Left kidney (tissue), 2 donors: ENCODE measurements around the gene COL28A1. TPM values are rescaled to one million over a fixed set of nuclear protein-coding genes. Genes with fewer than 3 reads are reported as not detected.

Source experiments
- DNase-seq: peaks from one replicate; pipeline ENCODE4 v3.0.0-alpha.2; 2013
- polyA plus RNA-seq: library from polyadenylated mRNA; unstranded; fragments of 120-200 nt; gene quantifications from one replicate; pipeline ENCODE4 v1.2.1, GENCODE V29; 2013; ENCODE audit not compliant: insufficient read length

COL28A1 gene
- polyA plus RNA-seq, 1 donor = 11.9 TPM

DNA sequence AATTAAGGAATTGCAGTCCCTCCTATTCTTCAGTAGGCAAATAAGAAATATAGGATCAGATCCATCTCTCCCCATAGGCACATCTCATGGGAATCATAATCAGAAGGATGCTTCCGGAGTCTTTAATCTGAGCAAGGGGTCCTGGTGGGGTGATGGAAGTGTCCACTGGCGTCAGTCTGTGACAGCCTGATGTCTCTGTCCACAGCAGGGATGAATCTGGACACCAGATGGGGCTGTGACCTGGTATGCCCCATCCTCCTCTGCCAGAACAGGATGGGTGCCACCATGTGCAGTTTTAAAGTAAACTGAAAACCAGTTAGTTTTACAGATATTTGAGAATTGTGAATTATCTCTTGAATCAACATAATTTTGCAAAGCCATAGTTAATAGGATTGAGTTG lies 204.7 kb downstream of the COL28A1 start:
- DNase-seq = no peak

DNA sequence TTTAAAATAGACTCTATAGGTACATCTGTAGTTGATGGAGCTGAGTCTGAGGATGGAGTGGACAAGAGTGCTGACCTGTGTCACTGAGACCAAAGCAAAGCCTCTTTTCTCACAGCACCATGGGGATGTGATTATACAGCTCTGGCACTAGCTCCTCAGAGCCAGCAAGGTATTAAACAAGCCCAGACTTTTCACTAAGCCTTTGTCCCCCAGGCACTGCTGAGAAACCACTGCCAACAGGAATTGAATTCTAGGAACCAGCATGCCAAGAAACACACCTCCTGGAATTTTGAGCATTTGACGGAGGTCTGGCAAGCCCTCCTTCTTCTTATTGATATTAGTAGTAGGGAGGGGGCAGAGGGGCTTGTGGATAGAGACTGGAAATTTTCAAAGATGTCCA lies 206.3 kb downstream of the COL28A1 start:
- DNase-seq = no peak

DNA sequence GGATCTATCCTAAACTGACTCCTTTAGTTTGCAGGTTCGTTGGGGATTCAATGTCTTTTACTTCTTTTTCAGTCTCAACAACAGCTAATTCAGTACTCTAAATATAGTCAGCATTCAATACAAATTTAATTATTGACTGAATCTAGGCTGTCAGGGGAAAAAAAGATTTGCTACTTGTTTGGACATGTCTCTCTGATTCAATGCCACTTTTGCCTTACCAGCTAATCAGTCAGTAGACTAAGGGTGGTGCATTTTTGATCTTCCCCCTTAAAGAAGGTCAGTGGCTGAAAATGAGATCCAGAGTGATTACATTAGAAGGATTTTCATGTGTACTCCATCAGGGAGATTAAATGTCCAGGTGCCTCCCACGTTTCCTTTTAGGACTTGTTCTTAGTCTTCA lies 208.2 kb downstream of the COL28A1 start:
- DNase-seq = no peak

DNA sequence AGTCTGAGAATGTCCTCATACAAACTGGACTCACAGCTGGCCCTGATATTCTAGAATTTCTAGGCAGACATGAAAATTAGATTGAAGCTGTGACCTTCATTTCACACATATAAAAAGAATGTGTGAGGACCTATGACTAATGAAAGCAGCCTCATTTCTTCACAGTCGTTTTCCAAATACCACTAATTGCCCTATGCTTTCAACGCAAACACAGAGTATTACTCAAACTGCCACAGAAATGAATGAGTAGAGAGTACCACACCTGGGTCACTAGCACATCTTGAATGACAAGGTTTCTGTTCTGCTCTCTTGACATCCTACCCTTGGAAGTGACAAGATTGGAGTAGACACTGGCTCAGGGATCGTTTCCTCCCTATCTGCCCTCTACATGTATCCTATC lies 211.0 kb downstream of the COL28A1 start:
- no peak for DNase-seq

DNA sequence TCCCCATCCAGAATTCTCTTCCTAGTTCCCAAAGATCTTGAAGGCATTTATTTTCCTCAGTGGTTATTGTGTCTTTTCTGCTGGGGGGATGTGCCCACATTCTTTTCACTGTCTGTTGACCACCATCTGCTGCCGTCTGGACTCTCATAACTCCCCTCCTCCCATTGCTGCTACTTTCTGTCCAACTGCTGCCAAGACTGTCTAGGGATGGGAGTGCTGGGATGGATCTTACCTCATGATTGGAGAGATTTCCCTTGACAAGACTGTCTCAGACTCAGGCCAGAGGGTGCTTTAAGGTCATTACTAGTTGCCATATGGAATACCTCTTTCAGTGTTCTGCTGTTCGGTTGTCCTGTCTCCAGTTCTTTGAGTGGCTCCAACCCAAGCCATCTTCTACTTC lies 211.8 kb downstream of the COL28A1 start:
- no peak for DNase-seq

DNA sequence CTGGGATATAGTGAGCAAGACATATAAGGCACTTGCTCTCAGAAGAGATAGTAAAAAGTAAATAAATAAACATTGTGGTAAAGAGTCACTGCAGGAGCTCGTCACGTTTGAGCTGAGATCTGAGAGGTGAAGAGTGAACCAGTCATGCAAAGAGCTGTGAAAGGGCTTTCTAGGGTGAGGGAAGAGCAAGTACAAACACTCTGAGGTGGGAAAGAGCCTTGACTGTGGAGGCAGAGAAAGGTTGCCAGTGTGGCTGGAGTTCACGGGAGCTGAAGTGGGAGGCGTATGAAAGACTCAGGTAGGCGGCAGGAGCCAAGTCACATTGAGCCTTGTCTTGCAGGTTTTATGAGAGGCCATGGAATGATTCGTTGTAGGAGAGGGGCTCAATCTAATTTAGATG lies 212.3 kb downstream of the COL28A1 start:
- DNase-seq = no peak

DNA sequence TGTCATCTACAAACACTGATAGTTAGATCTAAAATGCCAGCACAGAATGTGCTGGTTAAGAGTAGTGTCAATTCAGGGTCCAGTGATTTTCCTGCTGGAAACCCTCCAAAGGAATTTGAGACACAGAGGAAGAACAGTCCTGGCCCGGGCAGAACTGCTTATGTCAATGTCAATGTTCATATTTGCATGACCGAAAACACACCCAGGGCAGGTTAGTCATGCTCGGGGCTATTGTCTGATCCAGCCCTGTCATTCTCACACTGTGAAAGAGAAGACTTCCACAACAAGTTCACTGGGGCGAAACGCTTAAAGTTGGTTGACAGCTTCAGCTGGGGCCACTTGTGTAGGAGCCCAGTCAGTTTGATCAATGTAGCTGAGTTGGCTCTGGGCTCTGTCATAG lies 214.0 kb downstream of the COL28A1 start:
- peak; percentile 39 for DNase-seq

DNA sequence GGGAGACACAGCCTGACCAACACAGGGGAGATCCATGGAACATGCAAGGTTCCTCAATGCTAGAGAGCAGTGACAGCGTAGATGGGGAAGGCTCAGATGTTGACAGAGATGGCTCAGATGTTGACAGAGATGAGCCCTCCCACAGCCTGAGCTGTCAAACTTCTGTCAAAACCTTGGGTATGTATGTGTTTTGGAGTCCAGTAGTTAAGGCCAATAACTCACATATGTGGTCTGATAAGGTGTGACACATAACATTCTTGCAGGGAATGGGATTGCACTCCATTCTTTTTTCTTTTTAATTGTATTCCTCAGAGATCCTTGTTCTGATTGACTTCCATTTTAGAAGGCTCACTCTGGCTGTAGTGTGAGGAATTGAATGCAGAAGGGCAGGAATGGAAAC lies 217.1 kb downstream of the COL28A1 start:
- DNase-seq = no peak

DNA sequence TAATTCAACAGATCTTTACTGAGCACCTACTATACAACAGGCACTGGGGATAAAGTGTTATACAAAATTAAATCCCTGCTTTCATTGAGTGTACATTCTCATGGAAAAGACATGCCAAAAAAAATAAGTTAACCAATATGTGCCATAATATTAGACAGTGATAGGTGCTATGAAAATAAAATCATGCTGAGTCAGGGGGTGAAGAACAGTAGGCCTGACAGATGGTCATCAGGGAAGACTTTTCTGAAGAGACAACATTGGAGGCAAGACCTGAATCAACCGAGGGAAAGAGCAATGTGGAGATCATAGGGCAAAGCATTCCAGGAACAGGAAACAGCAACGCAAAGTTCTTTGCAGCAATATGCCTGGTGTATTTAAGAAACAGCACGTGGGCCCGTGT lies 217.8 kb downstream of the COL28A1 start:
- DNase-seq = no peak

DNA sequence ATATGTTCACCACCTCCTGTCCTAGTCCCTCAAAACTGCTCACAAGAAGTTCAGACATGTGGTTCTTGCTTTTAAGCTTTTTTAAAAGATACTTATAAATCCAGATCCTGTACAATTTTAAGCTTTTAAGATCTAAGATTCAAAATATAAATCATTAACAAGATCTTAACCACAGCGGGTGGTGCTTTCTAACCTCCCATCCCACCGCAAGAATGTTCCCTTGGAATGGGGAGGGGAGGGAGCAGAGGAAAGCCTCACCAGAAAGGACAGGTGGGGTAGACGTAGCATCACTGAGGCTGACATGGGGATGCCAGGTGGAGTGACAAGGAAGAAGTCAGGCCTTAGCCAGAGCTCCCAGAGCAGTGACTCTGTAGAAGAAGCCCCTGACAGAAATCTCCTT lies 219.8 kb downstream of the COL28A1 start:
- DNase-seq = no peak

DNA sequence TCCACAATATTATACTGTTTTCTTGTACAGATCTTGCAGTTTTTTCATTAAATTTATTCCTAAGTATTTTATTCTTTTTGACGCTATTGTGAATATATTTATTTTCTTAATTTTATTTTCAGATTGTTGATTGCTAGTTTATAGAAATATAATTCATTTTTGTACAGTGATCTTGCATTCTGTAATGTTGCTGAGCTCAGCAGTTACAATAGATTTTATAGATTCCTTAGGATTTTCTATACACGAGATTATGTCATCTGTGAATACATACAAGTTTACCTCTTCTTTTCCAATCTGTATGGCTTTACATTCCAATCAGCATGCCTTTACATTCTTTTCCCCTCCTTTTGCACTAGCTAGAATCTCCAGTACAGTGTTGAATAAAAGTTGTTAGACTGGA lies 223.3 kb downstream of the COL28A1 start:
- no peak for DNase-seq

DNA sequence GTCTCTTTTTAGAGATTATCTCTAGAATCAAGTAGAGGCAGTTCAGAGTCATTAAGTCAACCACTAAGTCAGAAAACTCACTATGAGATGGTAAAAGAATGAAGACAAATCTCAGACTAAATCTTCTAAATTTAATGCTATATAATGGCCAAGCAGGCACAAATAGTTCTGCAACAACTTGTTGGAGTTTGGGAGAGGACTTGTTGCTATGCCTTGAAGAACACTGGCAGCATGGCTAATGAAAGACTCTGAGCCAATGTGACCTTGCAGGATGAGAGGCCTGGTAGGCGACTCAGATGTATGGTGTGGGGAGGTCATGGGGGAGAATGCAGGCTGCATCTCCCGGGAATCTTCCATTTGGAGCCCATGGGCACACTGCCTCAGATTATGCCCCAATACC lies 224.7 kb downstream of the COL28A1 start:
- no peak for DNase-seq

DNA sequence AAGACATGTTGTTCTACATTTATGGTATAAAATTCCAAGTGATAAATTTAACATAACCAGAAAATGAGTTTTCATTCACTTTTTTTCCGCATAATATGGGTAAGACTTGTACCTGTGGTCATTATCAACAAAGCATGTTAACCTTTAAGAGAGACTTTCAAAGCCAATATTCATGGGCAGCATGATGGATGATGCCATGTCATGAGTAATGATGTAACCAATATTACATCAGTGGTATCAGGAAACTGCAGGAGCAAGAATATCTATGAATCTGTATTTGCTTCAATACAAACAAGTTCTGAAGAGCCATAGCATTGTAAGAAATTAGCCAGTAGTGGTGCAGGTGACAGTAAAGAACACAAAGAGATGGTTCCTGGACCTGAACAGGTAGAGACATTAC lies 226.5 kb downstream of the COL28A1 start:
- DNase-seq = no peak

Other genes starting within 250 kb of the COL28A1 start
- gene MIOS, start 31.0 kb upstream of the COL28A1 start, polyA plus RNA-seq = 56.6 TPM
- gene UMAD1, start 104.9 kb upstream of the COL28A1 start, polyA plus RNA-seq = 19.2 TPM
- 61.9 TPM for gene RPA3, start 182.7 kb upstream of the COL28A1 start, polyA plus RNA-seq